Umbilical cord (tissue), 2 donors: ENCODE results near the gene ARG2. TPM values are rescaled to one million over a fixed set of nuclear protein-coding genes. Genes with fewer than 3 reads are reported as not detected.
"Not testable (repeated sequence)": the region's sequence is repeated elsewhere in the genome, so short reads cannot be mapped to it uniquely, and the experiment has no call there.

ENCODE experiments used
- DNase-seq: peaks from one replicate; pipeline ENCODE4 v3.0.0-alpha.2; 2015; ENCODE audit warnings: low spot score
- total RNA-seq: library from RNA; depleted of rRNA; stranded (reverse); fragments of >200 nt; gene quantifications from one replicate; pipeline ENCODE4 v1.2.3, GENCODE V29; 2014; ENCODE audit warnings: low replicate concordance; ENCODE audit not compliant: insufficient read depth

The ARG2 gene
- total RNA-seq, 1 donor from 2014 or later = 5.5 TPM

DNA sequence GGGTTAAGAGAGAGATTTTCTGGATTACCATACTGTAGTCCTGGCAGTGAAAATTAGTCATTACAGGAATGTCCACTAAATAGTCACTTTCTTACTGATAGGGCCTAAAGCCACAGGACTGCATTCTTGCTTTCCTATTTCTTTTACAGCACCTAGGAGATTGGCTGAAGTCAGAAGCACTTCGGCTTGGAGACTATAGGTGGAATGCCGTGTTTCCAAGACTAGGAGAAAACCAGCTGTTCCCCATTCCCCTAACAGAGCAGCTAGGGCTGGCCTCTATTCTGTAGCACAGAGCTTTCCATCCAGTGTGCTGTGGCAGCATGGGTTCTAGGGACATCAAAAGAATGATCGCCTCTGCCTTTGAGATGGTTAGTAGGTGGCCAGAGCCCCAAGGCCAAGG, 34.7 kb upstream of the ARG2 start:
- DNase-seq = no peak

DNA sequence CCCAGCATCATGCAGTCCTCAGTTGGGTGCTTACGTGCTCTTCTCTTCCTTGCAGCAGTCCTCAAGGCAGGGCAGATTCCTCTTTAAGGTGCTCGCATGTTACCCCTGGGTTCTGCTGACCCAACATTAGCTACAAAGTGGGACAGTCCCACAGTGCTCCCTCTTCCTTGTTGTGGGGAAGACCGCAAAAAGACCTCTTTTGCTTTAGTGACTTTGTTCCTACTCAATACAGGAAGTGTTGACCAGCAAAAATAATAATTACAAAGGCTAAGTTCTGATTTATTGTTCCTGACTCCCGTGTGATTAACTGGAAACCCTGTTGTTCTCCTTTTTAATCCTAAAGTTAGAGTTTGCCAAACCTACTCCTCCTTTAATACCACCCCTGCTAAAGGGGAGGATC, 33.4 kb upstream of the ARG2 start:
- DNase-seq = no peak

DNA sequence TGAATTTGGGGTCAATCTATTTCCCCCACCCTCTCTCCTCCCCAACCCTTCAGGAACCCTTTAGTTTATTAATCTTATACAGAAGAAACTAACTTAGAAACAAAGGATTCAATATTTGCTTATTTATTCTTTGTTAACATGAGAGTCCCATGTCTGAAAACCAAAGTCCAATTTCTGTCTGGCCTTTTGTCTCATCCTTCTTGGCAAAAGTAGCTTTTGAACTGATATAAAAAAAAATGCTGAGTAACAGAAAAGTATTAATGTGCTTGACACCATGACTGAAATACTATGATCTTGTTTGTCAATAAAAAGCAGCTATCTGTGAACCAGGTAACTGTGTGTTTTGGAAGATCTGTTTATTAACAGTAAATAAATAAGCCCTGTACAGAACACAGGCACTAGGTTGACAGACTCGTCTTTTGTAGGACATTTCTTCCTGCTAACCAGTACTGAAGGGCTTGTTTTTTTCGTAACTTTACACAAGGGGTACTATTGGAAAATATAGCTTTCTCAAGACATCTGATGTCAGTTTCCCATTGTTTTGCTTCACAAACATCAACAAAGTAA, 30.4 kb upstream of the ARG2 start:
- DNase-seq = no peak

DNA sequence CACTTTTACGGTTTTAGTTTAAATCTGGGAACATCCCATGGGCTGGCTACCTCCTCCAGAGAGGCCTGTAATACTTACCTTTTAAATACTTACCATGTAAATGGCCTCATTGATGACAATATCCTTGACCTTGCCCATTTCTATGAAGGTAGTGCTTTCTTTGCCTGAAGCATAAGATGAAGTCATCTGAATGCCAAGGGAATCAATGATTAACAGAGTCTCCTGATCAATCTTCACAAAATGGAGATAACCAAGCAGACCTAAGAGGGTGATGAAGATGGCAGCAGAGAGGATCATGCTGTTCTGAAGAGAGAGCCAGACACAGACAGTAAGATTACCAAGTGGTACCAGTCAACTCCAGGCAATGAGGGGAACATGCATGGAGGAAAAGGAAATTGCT, 26.1 kb upstream of the ARG2 start:
- DNase-seq = not testable (repeated sequence)

DNA sequence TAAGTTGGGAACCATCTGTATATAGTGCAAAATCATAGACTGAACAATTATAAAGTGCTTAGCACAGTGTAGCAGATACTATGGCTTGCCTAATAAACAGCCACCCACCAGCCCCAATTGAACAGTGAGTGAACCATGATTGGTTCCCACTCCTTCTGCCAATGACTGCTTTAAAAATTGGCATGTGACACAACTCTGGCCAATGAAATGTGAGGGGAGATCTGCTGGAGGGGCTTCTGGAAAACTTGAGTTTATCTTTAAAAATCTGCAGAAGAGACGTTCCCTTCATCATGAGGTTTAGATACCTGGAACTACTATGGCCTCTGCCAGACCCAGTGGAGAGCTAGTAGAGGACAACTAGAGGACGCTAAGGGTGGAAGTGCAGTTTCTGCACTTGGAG, 24.3 kb upstream of the ARG2 start:
- DNase-seq = no peak

DNA sequence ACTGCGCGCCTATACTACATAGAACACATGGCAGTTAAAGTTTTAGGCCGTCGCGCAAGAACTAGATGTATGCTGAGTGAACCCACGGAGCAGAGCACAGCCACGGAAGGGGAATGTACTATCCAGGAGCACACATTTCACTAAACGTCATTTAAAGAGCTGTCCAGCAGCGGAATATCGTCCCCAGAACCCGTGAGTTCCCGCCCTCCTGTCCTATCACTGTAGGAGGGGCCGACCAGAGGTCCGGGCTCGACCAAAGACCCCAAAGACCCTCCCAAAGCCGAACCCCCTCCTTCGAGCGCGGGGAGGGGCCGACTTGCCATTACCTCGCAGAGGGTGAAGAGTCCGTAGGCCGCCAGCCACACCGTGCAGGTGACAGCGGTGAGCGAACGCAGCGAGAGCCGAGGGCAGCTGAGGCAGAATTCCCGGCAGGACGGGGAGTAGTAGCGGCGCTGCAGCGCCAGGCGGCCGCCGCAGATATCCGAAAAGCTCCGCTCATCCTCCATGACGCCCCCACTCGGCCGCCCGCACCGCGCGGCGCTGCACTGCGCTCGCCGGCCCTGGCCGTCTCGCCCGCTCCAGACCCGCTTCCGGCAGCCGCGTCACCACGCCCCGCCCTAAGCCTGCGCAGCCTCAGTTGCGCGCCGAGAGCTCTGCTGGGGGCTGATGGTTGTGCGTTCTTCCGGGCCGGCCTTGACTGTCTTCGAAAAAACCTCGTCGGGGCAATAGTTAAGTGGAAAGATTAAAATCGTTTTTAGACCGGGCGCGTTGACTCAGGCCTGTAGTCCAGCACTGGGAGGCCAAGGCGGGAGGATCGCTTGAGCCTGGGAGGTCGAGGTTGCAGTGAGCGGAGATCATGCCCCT, 19.8 kb upstream of the ARG2 start, which contains the start of gene PIGH:
Gene PIGH, minus strand, starts transcription at position 571 of the 864 bp plus-strand sequence. Its CDS starts 65 bp downstream, at position 506.
- DNase-seq = peak; percentile 88

DNA sequence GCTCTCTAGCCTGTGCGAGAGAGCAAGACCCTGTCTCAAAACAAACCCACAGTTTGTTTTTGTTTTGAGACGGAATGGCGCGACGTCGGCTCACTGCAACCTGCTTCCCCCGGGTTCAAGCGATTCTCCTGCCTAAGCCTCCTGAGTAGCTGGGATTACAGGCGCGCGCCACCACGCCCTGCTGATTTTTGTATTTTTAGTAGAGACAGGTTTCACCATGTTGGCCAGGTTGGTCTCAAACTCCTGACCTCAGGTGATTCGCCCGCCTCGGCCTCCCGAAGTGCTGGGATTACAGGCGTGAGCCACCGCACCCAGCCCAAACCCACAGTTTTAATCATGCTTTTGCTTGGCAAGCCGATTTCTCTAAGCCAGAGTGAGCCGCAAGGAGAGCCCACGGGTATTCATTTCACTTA, 19.2 kb upstream of the ARG2 start:
- not testable (repeated sequence) for DNase-seq

DNA sequence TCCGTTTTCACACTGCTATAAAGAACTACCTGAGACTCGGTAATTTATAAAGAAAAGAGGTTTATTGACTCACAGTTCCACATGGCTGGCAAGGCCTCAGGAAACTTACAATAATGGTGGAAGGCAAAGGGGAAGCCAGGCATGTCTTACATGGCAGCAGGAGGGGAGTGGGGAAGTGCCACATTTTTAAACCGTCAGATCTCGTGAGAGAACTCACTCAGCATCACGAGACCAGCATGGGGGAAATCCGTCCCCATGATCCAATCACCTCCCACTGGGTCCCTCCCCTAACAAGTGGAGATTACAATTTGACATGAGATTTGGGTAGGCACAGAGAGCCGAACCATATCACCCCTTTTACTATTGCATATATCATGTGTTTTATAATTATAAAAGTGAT, 17.6 kb upstream of the ARG2 start:
- DNase-seq = no peak

DNA sequence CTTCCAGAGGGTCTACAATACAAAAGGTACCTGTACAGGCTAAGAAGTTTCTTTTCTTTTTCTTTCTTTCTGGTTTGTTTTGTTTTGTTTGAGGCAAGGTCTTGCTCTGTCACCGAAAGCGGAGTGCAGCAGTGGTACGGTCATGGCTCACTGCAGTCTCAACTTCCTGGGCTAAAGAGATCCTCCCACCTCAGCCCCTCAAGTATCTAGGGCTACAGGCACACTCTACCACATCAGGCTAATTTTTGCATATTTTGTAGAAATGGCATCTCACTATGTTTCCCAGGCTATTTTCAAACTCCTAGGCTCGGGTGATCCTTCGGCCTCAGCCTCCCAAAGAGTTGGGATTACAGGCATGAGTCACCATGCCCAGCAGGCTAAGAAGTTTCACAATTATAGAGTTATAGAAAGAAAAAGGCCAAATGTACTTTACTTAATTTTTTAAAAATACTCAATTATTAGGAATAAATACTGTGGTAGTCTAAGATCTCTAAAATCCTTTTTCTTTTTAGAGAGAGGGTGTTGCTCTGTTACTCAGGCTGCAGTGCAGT, 16.6 kb upstream of the ARG2 start:
- DNase-seq = no peak

DNA sequence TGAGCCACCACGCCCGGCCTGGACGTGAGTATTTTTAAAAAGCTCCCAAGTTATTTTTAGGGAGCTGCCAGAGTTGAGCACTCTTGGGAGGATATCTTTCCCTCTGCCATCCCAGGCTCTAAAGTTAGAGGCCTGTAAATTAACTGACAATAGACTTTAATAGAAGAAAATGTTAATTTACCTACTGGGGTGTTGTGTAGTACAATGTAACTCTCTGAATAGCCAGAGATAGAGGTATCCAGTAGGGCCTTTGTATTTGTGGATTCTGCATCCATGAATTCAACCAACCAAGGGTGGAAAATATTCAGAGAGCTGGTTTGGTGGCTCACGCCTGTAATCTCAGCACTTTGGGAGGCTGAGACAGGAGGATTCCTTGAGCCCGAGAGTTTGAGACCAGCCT, 12.1 kb upstream of the ARG2 start:
- no peak for DNase-seq

DNA sequence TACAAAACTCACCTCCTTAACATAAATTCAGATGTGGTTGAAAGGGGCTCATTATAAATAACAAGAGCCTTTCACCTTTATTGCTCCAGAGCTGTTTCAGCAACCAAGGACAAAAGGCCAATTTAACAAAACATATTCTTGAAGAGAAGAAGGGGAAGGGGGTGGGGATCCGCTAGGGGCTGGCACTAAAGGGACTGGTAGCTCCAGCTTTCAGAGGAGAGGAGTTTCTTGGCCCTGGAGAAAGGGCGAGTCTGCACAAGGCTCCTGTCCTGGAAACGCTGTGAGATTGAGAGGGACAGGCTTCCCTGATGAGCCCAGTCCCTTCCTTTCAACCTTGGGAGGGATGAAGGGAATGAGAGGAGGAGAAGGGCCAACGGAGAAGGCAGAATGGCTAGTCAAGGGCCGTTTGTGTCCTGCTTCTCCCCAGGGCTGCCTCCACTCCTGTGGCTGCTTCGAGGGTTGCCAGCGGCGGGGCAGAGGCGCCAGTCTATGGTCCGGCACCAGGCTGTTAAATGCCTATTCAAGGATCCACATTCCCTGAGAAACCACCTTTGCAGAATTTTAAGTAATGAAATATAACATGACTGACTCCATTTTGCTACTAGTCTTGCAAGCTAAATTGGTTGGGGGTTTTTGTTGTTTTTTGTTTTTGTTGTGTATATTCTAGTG, 9.9 kb upstream of the ARG2 start:
- DNase-seq = no peak

DNA sequence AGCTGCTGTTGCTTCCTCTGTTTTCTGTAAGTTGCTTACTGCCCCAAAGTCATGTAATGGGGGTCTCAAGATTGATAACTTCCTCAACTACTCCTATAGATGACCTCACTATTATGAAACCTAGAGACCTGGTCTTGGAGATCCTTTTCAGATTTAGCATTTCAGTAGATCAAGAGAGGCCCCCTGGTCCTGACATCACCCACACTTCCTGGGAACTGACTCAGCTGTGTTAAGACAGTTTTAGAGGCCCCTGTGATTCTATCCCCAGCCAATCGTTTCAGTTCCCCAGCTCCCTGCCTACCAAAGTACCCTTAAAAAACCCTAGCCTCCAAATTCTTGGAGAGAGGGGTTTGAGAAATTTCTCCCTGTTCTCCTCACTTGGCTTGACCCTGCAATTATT, 9.2 kb upstream of the ARG2 start:
- no peak for DNase-seq

DNA sequence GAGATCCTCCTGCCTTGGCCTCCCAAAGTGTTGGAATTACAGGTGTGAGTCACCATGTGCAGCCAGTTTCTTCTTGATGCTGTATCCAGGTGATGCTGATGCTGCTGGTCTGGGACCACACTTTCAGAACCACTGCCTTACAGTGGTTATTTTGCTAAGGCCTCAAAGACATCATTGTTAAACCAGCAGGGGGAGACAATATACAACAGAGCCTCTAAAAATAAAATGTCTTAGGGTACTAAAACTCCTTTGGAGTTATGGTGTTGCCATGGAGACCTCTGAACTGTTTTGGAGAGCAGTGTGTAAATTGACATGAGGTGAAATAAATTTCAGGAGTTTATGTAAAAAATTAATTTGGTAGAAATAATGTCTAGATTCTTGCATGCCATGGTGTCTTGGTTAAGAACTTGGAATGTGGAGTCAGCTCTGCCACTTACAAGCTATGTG, 1.1 kb upstream of the ARG2 start:
- peak; percentile 90 for DNase-seq

DNA sequence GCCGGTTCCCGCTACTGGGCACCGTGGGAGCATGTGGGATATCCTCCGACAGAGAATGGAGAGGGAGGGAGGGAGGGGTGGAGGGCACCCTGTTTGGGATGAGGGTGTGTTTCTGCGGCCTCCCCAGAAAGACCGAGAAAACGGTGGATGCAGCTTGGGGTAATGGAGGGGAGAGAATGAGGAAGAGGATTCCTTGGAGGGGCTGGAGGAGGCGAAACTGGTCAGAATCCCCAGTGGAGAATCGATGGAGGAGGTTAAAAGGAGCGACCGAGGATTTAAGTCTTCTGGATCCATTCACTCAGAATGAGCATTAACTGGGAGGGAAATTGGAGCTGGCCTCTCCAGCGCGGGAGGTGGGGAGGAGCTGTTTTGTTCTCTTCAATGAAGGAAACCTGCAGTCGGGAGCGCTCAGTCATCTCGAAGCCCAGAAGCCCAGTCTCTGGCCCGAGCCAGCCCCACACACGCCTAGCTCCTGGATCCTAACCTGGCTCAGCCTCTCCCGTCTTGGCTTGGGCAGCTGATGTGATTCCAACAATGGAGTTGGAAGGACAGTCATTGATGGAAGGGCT, 581 bp downstream of the ARG2 start:
- peak; percentile 19 for DNase-seq

DNA sequence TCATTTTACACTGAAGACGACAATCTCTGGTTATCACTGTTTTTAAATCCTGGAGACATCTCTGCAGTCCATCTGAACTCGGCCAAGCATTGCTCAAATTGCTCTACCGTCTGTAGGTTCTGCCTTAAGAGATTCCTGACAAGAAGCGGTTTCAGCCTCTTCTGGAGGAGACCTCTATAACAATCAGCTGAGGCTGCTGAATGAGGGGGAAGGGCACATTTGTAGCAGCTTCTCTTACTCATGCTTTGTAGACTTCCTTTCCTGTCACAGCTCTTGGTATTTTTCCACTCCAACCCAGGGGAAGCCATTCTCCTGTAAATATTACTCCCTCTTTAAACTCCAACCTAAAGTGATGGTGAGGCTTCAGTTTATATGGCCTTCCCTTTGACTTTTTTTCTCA, 3.0 kb downstream of the ARG2 start:
- peak; percentile 86 for DNase-seq

DNA sequence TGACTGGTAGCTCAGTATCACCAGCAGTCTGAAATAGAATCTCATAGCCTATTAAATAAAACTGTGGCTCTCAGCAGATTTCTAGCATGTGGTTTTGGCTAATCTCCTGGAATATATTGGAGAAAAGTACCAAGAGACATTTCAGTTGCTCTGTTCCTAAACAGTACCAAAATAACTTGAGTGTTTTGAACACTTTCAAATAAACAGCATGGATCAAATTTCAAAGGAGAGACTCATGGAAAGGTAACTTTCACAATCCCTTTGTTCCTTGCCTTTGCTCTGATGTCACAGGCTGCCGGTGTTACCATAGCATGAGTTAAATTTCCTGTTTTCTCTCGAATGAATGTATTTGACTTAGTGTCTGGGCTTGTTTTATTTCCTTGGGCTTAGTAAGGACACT, 3.4 kb downstream of the ARG2 start:
- DNase-seq = no peak

DNA sequence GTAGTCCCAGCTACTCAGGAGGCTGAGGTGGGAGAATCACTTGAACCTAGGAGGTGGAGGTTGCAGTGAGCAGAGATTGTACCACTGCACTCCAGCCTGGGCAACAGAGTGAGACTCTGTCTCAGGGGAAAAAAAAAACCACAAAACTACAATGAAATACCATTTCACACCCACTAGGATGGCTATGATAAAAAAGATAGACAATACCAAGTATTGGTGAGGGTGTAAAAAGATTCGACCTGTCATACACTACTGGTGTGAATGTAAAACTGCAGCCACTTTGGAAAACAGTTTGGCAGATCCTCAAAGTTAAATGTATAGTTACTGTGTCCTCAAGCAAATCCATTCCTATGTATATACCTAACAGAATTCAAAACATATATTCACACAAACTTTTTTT, 6.4 kb downstream of the ARG2 start:
- not testable (repeated sequence) for DNase-seq

DNA sequence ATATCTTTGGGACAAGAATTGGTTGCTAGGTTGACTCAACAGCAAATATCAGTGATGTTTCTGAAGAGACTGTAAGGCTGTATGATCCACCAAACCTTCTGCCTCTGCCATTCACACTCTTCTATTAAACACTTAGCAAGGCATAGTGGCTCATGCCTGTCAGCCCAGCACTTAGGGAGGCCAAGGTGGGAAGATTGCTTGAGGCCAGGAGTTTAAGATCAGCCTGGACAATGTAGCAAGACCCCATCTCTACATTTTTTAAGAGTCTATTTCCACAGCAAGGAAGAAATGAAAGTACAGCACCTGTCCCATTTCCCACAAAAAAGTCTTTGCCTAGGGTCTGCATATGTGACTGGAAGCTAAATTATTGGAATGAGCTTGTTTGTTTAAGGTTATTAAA, 7.8 kb downstream of the ARG2 start:
- DNase-seq = no peak

DNA sequence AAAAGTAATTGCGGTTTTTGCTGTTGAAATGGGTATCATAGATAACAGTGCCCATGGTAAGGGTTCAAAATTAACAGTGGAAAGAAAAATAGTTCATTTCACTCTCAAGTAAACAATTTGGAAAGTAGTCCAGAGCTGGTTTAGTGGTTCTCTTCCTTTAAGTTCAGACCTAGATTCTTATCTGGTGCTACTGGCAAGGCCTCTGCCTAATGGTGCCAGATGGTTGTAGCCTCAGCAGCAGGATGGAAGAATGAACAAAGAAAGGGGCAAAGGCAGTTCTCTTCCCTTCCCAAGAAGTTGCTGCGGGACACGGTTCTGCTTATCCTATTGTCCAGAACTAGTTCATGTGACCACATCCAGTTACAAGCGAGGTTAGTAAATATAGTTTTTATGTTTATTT, 10.5 kb downstream of the ARG2 start:
- no peak for DNase-seq

DNA sequence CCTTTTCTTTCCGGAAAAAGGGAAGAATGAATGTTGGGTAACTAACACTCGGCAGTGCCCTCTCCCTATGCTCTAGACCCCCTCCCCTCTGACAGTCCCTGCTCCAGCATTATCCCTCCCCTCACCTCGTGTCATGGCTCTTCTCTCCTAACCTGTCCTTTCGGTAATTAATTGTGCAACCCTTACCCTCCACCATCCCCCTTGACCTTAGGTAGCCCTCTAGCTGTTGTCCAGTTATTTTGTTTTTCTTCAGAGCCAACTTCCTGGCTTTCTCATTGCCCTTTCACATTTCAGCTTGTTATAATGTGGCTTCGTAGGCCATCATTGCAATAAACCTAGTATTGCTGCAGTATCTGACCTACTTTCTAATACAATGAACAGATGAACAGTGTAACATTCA, 11.2 kb downstream of the ARG2 start:
- no peak for DNase-seq

DNA sequence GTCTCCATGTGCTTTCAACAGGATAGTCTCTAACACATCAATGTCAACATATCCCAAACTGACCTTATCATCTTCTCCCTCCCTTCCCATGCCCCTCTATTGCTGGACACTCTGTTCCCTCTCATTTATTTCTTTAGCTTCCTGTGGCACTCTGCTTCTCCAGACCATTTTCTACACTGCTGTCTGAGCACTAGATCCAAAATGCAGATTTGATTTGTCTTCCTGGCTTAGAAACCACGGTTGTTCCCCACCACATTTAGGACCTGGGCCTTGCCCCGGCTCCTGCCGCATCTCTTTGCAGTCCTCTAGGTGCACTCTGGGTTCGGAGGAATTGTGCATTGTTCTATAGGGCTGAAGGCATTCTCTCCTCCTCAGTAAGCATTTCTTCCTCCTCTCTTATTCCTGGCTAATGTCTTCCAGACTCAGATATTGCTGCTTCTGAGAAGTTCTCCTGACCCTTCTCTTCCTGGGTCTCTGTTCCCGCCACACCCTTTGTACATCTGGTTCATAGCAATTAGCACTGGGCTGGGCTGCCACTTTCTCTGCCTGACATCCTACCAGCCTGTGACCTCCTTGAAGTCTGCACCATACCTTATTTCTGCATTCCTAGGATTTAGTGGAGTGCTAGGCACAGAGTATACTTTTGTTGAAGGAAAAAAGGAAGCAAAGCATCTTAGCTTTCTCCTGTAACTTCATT, 13.9 kb downstream of the ARG2 start:
- DNase-seq = no peak
